ENCODE results near the gene CRY1.

DNA sequence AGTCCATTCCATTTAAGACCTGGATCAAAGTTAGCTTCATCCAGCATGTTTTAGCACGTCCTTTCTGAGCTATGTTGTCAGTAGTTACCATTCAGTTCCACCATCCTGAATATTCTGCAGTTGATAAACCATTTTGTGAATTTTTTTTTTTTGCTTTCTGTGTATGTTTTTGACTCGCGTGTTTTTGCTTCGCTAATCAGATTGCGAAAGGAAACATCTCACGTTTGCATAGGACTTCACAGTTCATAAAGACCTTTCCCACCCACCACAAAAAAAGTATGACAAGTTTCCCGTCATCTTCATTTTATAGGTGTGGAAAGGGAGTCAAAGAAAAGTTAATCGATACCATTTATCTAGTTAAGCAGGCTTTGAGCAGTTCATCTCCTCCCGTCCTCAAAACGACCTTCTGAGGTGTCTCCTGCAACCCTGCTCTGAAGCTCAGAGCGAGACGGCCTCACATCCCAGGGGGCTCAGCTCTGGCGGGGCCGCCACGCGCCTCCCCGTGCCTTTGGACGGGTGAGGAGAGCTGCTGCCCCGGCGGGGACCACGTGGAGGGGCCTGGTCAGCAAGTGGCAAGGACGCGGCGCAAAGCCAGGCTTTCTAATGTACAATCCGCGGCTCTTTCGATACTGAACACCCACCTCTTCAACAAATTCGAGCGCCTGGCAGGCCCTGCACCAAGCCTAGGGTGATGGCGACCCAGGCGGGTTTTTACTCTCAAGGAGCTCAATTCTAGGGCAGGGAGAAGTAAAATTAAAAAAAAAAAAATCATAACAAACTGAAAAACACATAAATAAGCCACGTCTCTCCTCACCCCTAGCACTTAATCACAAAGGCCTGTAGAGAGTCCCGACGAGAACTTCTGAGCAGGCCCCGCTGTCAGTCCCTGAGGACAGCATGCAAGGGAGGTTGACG, 138.6 kb downstream of the CRY1 start:
- no peak for TF ChIP-seq CTCF (optimal IDR thresholded peaks at IDR 0.05 in 1 of 3, IDR thresholded peaks at IDR 0.05 in 1 of 3, conservative IDR thresholded peaks at IDR 0.05 in 1 of 3; ENCODE audit: extremely low read depth in 1 of 3, insufficient read depth in 2 of 3, low read length in 3 of 3)
- no peak for TF ChIP-seq EZH2 (IDR thresholded peaks at IDR 0.05; ENCODE audit: low read length)
